Cerebellar cortex (tissue), 1 donor: Measurements from ENCODE around the gene USH1G.
"Not testable (repeated sequence)": the region's sequence is repeated elsewhere in the genome, so short reads cannot be mapped to it uniquely, and the experiment has no call there.

ENCODE experiments used
- DNase-seq: peaks from one replicate; pipeline ENCODE4 v3.0.0-alpha.2; 2015; ENCODE audit warnings: low spot score

The USH1G gene

GRCh38 chr17:74930535-74931036, 7.5 kb upstream of the USH1G start:
- no peak for DNase-seq

DNA sequence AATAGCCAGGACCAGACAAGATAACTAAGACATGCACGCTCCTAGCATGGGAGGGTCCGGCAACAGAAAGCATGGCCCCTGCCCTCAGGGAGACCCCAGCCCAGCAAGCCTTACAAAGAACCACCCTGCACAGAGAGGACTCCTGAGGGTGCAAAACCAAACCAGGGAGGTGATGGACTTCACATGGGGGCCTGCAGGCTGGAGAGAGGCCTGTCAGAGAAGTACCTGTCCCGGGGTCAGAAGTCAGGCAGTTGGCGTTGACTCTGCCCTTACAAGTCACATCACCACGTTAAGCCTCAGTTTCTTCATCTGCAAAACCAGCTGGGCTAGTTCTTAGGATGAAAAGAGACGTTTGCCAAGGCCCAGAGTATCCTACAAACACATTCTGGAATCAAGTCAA, 5.7 kb upstream of the USH1G start:
- no peak for DNase-seq

- no peak for DNase-seq
These were observed 2.2 kb upstream of the USH1G start for GRCh38 chr17:74925242-74925641.

GRCh38 chr17:74924250-74924948, 1.3 kb upstream of the USH1G start, which contains the start of gene OTOP2:
Gene OTOP2, plus strand, starts transcription at chr17:74924273. Its CDS starts 360 bp downstream, at chr17:74924633.
- no peak for DNase-seq

GRCh38 chr17:74923538-74924249, 639 bp upstream of the USH1G start:
- peak; percentile 42 for DNase-seq

DNA sequence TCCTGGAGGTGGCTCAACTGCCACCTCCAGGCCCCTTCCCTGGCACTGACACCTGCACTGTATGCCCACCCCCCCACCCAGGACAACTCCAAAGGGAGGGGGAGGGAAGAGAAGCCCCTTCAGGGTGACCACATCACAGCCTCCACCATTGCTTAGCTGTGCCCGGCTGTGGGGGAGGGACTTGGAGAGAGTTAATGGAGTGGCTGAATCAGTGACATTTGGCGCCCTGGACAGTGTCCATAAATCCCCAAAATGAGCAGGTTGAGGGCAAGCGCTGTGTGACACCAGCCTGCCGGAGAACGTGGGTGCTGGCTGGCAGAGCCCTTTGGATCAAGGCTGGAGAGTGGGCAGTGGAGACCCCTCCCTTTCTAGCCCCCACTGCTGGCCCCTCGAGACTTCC, 883 bp downstream of the USH1G start:
- peak; percentile 27 for DNase-seq

DNA sequence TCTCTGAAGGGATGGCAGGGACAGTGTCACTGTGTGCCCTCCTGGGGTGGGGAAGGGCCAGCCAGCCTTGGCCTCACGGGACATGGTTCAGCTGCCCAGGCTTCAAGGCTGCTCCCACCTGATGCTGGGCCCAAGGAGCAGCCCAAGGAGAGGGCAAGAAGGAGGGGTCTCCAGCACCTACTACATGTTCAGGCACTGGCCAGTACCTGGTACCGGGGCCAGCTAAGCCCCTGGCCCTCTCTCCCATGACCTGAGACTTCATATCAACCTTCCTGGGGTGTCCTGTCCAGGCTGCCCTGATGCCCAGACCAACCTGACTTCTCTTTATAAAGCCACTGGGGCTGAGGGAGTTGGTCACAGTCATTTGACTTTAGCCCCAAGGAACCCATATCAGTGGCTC, 1.3 kb downstream of the USH1G start:
- DNase-seq = no peak

DNA sequence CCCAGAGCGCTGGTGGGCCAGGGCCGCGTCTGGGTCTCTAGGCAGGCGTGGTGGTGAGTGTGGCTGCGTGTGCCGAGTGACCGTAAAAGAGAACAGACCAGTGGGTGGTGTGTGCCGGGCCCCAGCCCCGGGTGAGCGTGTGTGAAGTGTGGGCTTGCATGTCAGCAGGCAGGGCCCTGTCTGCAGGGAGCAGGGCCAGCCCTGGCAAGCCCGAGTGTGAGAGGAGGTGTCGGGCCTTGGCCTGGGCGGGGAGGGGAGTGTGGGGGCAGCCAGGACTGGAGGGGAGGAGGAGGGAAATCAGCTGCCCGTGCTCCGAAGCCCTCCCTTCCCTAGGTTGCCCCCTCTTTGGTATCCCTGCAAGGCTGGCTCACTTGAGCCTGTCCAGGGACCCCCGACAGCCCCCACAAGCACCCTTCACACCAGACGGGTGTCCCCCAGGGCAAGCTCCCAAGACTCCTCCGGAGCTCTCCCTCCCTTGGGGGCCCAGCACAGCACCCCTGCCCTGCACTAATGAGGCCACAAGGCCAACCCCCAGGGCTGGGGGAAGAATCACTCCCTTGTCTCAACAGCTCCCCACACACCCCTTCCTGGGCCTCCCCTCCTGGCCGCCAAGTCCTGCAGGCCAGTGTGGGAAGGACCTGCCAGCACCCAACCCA, 1.9 kb downstream of the USH1G start:
- no peak for DNase-seq

DNA sequence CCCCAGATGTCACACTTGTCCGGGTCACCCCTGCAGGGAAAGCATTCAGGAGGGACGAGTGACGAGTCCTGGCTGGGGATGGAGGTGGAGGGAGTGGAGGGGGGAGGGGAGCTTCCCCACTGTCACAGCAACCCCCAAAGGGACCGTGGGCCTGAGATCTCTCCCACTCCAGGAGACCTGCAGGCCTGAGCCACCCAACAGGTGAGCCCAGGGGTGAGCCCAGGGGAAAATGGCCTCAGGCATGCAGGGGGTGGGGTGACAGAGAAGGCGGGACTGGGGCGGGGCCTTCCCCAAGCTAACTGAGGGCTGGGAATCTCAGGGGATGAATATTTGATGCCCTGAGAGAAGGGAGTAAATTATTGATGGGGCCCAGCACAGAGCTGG, 2.4 kb downstream of the USH1G start:
- no peak for DNase-seq

DNA sequence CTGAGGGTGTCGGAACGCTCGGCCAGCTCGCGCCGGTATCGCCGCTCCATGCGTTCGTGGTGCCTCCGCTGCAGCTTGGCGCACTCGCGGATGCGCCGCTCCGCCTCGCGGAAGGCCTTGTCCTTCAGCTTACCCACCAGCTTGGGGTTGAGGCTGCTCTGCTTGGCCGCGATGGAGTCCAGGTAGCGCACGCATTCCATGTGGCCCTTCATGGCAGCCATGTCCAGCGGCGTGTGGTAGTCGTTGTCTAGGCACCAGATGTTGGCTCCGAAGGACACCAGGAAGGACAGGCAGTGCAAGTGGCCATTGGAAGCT, 2.8 kb downstream of the USH1G start:
- no peak for DNase-seq

DNA sequence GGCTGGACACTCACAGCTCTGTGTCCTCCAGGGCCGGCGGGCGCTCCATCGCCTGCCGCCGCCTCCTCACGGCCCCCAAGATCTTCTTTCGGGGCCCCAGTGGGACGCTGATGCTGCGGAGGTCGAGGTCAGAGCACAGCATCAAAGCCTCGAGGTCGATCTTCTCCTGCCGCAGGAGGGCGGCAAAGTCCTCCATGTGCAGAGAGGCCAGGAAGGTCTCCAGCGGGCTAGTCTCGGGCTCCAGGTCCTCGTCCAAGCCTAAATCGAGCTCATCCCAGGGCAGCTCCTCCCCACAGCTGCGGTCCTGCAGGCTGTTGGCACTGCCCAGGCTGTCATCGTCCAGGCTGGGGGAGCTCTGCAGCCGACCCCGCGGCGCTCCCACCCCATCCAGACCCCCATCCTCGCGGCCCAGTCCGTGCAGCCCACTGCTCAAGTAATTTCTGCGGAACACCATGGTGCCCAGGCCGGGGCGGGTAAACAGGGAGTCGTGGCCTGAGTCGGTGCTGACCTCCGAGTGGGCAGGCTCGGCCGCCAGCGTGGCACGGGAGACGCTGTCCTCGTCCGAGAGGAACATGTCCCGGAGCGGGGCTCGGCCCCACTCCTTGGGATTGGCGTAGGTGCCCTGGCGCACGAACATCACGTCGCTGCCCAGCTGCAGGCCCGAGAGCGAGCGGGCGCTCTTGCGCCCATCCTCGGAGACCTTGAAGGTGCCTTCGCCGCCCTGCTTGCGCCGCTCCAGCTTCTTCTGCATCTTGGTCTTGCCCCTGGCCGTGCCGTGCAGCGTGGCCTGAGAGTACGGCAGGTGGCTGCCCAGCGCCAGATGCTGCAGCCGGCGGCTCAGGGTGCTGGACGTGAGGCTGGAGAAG, 3.4 kb downstream of the USH1G start:
- DNase-seq = peak; percentile 19

DNA sequence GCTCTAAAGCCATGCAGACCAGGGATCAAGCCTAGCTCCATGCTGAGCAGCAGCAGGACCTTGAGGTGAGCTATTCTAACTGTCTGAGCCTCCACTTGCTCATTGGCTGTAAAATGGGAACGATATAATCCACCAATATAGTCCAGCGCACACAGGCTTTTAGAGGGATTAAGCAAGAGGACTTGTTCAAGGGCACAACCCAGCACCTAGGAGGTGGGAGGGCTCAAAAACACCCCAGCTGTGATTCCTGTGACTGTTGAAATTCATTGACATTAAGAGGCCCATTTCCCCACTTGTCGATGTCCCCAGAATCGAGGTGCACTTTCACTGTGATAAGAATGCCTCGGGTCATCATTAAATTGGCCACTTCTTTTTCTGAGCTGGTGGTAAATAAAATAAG, 4.1 kb downstream of the USH1G start:
- DNase-seq = no peak

DNA sequence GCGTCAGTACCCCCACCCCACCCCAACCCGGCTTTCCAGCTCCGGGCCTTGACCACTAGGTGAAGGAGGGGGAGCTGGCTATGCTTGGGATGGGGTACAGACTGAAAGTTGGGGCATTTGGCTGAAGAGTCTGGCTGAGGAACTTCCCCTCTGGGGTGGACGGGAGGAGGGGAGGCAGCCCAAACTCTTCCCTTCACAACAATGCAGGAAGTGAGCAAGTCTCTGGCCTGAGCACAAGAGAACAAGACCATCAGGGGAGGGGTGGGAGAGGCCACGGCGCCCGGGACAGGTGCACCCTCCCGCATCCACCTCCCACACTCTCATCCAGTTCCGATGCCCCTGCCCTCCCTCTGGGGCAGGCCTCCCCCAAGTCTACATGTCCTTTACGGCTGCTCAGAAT, 5.6 kb downstream of the USH1G start:
- DNase-seq = no peak

DNA sequence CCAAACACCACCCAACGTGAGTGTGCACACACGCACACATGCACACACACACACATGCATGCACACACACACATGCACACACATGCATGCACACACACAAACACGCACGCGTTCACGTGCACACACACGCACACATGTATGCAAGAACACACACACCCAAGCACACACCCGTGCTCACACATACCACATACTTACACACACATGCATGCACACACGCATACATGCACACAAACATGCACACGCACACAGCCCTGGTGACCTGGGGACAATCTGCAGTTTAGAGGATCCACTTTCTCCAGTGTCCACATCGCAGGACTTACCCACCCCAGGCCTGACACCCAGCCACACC, 6.2 kb downstream of the USH1G start:
- no peak for DNase-seq

DNA sequence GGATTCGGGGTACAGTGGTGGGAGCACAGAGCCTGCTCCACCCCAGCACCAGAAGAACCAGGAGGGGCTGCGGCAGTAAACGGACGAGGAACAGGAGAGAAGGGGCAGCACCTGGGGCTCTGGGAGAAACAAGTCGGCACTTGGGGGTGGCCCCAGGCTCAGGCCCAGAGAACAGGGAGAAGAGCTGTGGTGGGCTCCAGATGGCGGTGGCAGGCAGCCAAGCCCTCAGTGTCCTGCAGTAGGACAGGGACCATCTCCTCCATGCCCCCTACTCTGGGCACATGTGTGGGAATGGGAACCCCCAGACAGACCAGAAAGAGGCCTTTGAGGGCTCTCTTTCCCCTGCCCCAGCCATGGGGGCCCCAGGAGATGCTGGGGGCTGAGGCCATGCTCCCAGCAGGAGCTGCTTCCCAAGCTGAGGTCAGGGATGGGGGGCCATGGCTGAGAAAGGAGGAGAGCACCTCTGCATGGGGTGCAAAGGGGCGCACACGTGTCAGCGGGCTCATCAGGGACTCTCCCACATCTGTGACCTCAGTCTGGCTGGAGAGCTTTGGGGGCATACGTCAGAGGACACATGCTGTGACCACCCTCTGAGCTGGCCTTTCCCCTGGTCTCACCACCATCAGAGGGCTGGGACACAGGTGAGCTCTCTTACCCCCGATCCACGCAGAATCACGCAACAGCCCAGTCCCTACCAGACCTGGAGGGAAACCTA, 6.8 kb downstream of the USH1G start:
- DNase-seq = no peak

GRCh38 chr17:74911423-74911822, 11.6 kb downstream of the USH1G start:
- DNase-seq = not testable (repeated sequence)

GRCh38 chr17:74909097-74909496, 14.0 kb downstream of the USH1G start:
- not testable (repeated sequence) for DNase-seq

- no peak for DNase-seq
These were observed 16.0 kb downstream of the USH1G start for GRCh38 chr17:74907012-74907411.

- DNase-seq = not testable (repeated sequence)
These were observed 16.8 kb downstream of the USH1G start for GRCh38 chr17:74906214-74906793.

GRCh38 chr17:74904687-74905409, 18.2 kb downstream of the USH1G start:
- no peak for DNase-seq

DNA sequence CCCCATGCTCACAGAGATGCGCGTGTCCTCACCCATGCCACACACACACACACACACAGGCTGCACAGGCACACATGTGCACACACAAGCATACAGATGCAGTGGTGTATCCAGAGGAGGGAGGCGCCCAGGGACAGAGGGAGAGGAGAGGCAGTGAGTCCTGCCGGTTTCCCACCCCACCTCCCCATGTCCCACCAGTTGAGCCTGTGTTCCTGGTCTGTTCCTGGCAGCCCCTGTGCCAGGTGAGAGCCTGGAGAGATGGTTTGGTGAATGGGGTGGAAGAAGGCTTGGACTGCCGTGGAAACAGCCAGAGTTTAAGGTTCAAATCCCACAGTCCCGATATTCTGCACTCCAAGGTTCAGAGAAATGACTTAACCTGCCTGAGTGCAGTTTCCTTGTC, 19.4 kb downstream of the USH1G start:
- no peak for DNase-seq
